Colonic mucosa (tissue), 4 donors: ENCODE data around the gene PRR12. TPM values are rescaled to one million over a fixed set of nuclear protein-coding genes. Genes with fewer than 3 reads are reported as not detected.

Experiments
- DNase-seq: peaks from one replicate; pipeline ENCODE4 v3.0.0-alpha.2; 2020
- H3K27ac ChIP-seq: fragments of 200-600 bp; one replicate; pipeline ENCODE4 v1.8.0; 2021
- H3K27me3 ChIP-seq: fragments of 200-600 bp; one replicate; pipeline ENCODE4 v1.8.0; 2021
- H3K36me3 ChIP-seq: fragments of 200-600 bp; one replicate; pipeline ENCODE4 v1.8.0; 2021
- H3K4me1 ChIP-seq: fragments of 200-600 bp; one replicate; pipeline ENCODE4 v1.8.0; 2021; ENCODE audit warnings: mild to moderate bottlenecking
- H3K4me3 ChIP-seq: fragments of 200-600 bp; one replicate; pipeline ENCODE4 v1.8.0; 2021
- H3K9ac ChIP-seq, 2 donors: one replicate each; pipeline ENCODE4 v1.7.0; 2013; ENCODE audit warnings: control low read depth in 2 of 2, low read depth in 2 of 2, low read length in 2 of 2
- H3K9me3 ChIP-seq: fragments of 200-600 bp; one replicate; pipeline ENCODE4 v1.8.0; 2021
- intact Hi-C: fragments of 100-400 bp; cut with DNase I; formaldehyde crosslinking; loops from one replicate; pipeline ENCODE4 v1.14.1; 2022
- total RNA-seq, 2 donors: library from RNA; stranded (reverse); fragmentation: NEBNext Ultra II Directional in 1 of 2; extraction: Animal tissue kit (Norgen Biotek cat#: 25700) in 1 of 2; gene quantifications; one replicate each; pipeline ENCODE4 v1.2.1, GENCODE V29; 2021
- TF ChIP-seq, protein P1 (sequence below): fragments of 200-600 bp; IDR thresholded peaks from one replicate; pipeline ENCODE4 v1.8.0; 2022; ENCODE audit warnings: antibody characterized with exemption, mild to moderate bottlenecking
- donor health status: healthy.
- donor health status: DM: no; HTN: no; CAD: no.
- donor health status: DM: no; HTN: no; CAD: no.

The PRR12 gene
- total RNA-seq, 2 donors from 2014 or later: 17.5 to 33.1 TPM

- H3K9me3 ChIP-seq: no peaks in the 10 kb centered on the region
- H3K27me3 ChIP-seq: no peaks in the 10 kb centered on the region
- H3K9ac ChIP-seq: peak overlapping the region in 1 of 2 donors; percentile 68
- H3K4me3 ChIP-seq: no peak overlapping the region
- H3K27ac ChIP-seq: peak overlapping the region; percentile 93
- DNase-seq: peak; percentile 67
- TF ChIP-seq, protein P1, sequence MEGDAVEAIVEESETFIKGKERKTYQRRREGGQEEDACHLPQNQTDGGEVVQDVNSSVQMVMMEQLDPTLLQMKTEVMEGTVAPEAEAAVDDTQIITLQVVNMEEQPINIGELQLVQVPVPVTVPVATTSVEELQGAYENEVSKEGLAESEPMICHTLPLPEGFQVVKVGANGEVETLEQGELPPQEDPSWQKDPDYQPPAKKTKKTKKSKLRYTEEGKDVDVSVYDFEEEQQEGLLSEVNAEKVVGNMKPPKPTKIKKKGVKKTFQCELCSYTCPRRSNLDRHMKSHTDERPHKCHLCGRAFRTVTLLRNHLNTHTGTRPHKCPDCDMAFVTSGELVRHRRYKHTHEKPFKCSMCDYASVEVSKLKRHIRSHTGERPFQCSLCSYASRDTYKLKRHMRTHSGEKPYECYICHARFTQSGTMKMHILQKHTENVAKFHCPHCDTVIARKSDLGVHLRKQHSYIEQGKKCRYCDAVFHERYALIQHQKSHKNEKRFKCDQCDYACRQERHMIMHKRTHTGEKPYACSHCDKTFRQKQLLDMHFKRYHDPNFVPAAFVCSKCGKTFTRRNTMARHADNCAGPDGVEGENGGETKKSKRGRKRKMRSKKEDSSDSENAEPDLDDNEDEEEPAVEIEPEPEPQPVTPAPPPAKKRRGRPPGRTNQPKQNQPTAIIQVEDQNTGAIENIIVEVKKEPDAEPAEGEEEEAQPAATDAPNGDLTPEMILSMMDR: no peak
- no peaks in the 10 kb centered on the region for H3K36me3 ChIP-seq
- peaks cover 41% of the 10 kb centered on the region for H3K4me1 ChIP-seq
- intact Hi-C loops: no loop called here
Observed at GRCh38 chr19:49564616-49565045, 26.4 kb upstream of the PRR12 start.

DNA sequence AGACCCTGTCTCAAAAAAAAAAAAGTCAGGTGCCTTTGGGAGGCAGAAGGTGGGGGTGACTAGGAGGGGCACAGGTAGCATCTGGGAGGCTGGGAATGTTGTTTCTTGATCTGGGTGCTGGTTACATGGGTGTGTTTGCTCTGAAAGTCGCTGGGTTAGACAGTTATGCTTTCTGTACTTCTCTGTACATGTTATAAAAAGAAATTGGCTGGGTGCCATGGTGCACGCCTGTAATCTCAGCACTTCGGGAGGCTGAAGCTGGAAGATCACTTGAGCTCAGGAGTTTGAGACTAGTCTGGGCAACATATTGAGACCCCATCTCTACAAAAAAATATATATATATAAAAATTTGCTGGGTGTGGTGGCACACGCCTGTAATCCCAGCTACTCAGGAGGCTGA, 25.7 kb upstream of the PRR12 start:
- Histone ChIP-seq H3K9me3 (no peaks in the 10 kb centered on the region), H3K9ac (peak overlapping the region in 1 of 2 donors; percentile 68), H3K27ac (peak overlapping the region; percentile 93), H3K4me1 (peaks cover 36% of the 10 kb centered on the region), H3K4me3 (no peak overlapping the region), H3K27me3 (no peaks in the 10 kb centered on the region), H3K36me3 (no peaks in the 10 kb centered on the region)
- TF ChIP-seq, protein P1: no peak
- intact Hi-C loops: no loop called here
- peak; percentile 88 for DNase-seq

GRCh38 chr19:49566302-49566701, 24.7 kb upstream of the PRR12 start:
- Histone ChIP-seq H3K4me3 (no peak overlapping the region), H3K4me1 (peaks cover 34% of the 10 kb centered on the region), H3K9me3 (no peaks in the 10 kb centered on the region), H3K36me3 (no peaks in the 10 kb centered on the region), H3K9ac (no peak overlapping the region), H3K27ac (peak overlapping the region; percentile 93), H3K27me3 (no peaks in the 10 kb centered on the region)
- DNase-seq: no peak
- intact Hi-C loops: no loop called here
- TF ChIP-seq, protein P1: no peak

- H3K9ac ChIP-seq: peak overlapping the region in 1 of 2 donors; percentile 51
Observed at GRCh38 chr19:49567861-49568441, 23.0 kb upstream of the PRR12 start.

GRCh38 chr19:49570138-49570856, 20.7 kb upstream of the PRR12 start:
- DNase-seq: peak; percentile 85
- H3K36me3 ChIP-seq: no peaks in the 10 kb centered on the region
- intact Hi-C loops: loop anchor here (1.0 kb wide), 1 partner anchor 64 kb away; no protein-coding TSS in a partner anchor
- no peaks in the 10 kb centered on the region for H3K9me3 ChIP-seq
- TF ChIP-seq, protein P1: peak; percentile 99
- no peaks in the 10 kb centered on the region for H3K27me3 ChIP-seq
- no peak overlapping the region for H3K4me3 ChIP-seq
- peak overlapping the region in 1 of 2 donors; percentile 57 for H3K9ac ChIP-seq
- H3K27ac ChIP-seq: no peak overlapping the region
- H3K4me1 ChIP-seq: peaks cover 22% of the 10 kb centered on the region

More at GRCh38 chr19:49567861-49568441, 23.0 kb upstream of the PRR12 start:
- Histone ChIP-seq H3K4me1 (peaks cover 28% of the 10 kb centered on the region), H3K36me3 (no peaks in the 10 kb centered on the region), H3K27me3 (no peaks in the 10 kb centered on the region), H3K4me3 (no peak overlapping the region), H3K27ac (peak overlapping the region; percentile 80), H3K9me3 (no peaks in the 10 kb centered on the region)
- TF ChIP-seq, protein P1: no peak
- intact Hi-C loops: no loop called here
- DNase-seq: peak; percentile 80
